ENCODE measurements around the gene APBA2.
"Not testable (repeated sequence)": the region's sequence is repeated elsewhere in the genome, so short reads cannot be mapped to it uniquely, and the experiment has no call there.

APBA2 gene

DNA sequence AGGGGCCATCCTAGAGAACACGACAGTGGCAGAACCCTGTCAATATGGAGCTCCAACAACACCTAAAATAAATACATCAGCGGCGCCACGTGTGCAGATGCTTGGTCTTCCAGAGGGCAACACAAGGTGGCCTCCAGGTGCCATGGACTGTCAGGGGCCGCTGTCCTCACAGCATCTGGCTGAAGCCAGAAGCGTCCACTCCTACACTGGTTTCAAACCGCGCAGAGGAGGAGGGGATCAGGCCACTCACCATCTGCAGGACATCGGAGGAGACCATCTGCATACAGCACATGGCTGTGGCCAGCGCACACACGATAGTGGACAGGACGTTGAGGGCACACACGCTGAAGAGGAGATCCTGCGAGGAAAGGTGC lies 265.7 kb downstream of the APBA2 start:
- no peaks in the 10 kb centered on the region for H3K4me1 ChIP-seq (ENCODE audit: control insufficient read depth, insufficient read depth, low read length)
- no peaks in the 10 kb centered on the region for H3K36me3 ChIP-seq (ENCODE audit: control insufficient read depth, insufficient read depth, low read length)
- H3K4me3 ChIP-seq (ENCODE audit: low read length): no peak overlapping the region
- no peak overlapping the region for H3K9ac ChIP-seq (ENCODE audit: low read length)
- H3K27me3 ChIP-seq (ENCODE audit: control insufficient read depth, insufficient read depth, low read length): no peaks in the 10 kb centered on the region
- no peaks in the 10 kb centered on the region for H3K9me3 ChIP-seq (ENCODE audit: control insufficient read depth, low read length)

DNA sequence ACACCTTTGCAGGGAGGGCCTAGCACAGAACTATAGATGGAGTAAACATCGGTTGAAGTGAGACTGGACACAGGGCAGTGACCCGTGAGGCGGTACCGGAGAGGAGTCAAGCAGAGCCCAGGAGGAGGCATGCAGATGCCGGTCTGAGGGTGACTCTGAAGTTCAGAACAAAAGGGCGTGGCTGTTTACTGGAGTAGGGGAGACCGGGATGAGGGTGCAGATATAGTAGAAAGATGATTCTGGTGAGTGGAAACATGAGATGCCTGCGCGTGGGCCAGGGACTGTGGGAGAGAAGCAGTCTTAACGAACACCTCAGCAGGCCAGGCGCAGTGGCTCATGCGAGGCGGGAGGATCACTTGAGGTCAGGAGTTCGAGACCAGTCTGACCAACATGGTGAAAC lies 270.7 kb downstream of the APBA2 start:
- H3K36me3 ChIP-seq (ENCODE audit: control insufficient read depth, insufficient read depth, low read length): no peaks in the 10 kb centered on the region
- no peaks in the 10 kb centered on the region for H3K9me3 ChIP-seq (ENCODE audit: control insufficient read depth, low read length)
- no peak overlapping the region for H3K4me3 ChIP-seq (ENCODE audit: low read length)
- H3K4me1 ChIP-seq (ENCODE audit: control insufficient read depth, insufficient read depth, low read length): no peaks in the 10 kb centered on the region
- H3K9ac ChIP-seq (ENCODE audit: low read length): no peak overlapping the region
- H3K27me3 ChIP-seq (ENCODE audit: control insufficient read depth, insufficient read depth, low read length): no peaks in the 10 kb centered on the region

DNA sequence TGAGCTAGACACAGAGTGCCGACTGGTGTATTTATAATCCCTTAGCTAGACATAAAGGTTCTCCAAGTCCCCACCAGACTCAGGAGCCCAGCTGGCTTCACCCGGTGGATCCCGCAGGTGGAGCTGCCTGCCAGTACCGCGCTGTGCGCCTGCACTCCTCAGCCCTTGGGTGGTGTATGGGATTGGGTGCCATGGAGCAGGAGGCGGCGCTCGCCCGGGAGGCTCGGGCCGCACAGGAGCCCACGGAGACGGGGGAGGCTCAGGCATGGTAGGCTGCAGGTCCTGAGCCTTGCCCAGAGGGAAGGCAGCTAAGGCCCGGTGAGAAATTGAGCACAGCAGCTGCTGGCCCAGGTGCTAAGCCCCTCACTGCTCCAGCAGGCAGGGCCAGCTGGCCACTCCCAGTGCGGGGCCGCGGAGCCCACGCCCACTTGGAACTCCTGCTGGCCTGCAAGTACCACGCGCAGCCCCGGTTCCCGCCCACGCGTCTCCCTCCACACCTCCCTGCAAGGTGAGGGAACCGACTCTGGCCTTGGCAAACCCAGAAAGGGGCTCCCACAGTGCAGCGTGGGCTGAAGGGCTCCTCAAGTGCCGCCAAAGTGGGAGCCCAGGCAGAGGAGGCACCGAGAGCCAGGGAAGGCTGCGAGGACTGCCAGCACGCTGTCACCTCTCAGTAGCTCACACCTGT lies 274.1 kb downstream of the APBA2 start:
- no peak overlapping the region for H3K9ac ChIP-seq (ENCODE audit: low read length)
- no peaks in the 10 kb centered on the region for H3K9me3 ChIP-seq (ENCODE audit: control insufficient read depth, low read length)
- no peaks in the 10 kb centered on the region for H3K36me3 ChIP-seq (ENCODE audit: control insufficient read depth, insufficient read depth, low read length)
- no peaks in the 10 kb centered on the region for H3K27me3 ChIP-seq (ENCODE audit: control insufficient read depth, insufficient read depth, low read length)
- no peaks in the 10 kb centered on the region for H3K4me1 ChIP-seq (ENCODE audit: control insufficient read depth, insufficient read depth, low read length)
- H3K4me3 ChIP-seq (ENCODE audit: low read length): no peak overlapping the region

DNA sequence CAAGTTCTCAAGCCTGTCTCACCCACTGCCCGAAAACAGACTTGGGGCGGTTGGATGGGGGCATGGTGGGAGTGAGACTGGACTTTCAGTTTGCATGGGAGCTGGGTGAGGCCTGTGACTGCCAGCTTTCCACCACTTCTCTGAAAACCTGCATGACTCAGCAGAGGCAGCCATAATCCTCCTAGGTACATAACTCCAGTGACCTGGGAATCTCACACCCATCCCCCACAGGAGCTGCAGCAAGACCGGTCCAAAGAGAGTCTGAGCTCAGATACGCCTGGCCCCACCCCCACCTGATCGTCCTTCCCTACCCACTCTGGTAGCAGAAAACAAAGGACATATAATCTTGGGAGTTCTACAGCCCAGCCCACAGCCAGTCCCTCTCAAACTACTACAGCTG lies 276.6 kb downstream of the APBA2 start:
- Histone ChIP-seq H3K27me3 (ENCODE audit: control insufficient read depth, insufficient read depth, low read length) (no peaks in the 10 kb centered on the region), H3K9me3 (ENCODE audit: control insufficient read depth, low read length) (no peaks in the 10 kb centered on the region), H3K9ac (ENCODE audit: low read length) (no peak overlapping the region), H3K4me1 (ENCODE audit: control insufficient read depth, insufficient read depth, low read length) (no peaks in the 10 kb centered on the region), H3K4me3 (ENCODE audit: low read length) (no peak overlapping the region), H3K36me3 (ENCODE audit: control insufficient read depth, insufficient read depth, low read length) (no peaks in the 10 kb centered on the region)

DNA sequence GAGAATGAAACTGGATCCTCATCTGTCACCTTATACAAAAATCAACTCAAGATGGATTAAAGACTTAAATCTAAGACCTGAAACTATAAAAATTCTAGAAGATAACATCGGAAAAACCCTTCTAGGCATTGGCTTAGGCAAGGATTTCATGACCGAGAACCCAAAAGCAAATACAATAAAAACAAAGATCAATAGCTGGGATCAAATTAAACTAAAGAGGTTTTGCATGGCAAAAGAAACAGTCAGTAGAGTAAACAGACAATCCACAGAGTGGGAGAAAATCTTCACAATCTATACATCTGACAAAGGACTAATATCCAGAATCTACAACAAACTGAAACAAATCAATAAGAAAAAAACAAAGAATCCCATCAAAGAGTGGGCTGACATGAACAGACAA lies 281.3 kb downstream of the APBA2 start:
- not testable (repeated sequence) for H3K4me1 ChIP-seq (ENCODE audit: control insufficient read depth, insufficient read depth, low read length); H3K27me3 ChIP-seq (ENCODE audit: control insufficient read depth, insufficient read depth, low read length); H3K9ac ChIP-seq (ENCODE audit: low read length); H3K36me3 ChIP-seq (ENCODE audit: control insufficient read depth, insufficient read depth, low read length); H3K4me3 ChIP-seq (ENCODE audit: low read length); H3K9me3 ChIP-seq (ENCODE audit: control insufficient read depth, low read length)
